ENCODE measurements around the gene RGMB.

Gene RGMB

GRCh38 chr5:98771382-98772109 lies 1.9 kb upstream of the RGMB start:
- no peak overlapping the region for H3K27ac ChIP-seq (ENCODE audit: insufficient read depth in 1 of 2, low read depth in 1 of 2, low read length in 2 of 2, poor library complexity in 1 of 2, severe bottlenecking in 2 of 2)
- WGBS (ENCODE audit: insufficient coverage), result 1% methylated on average over 13 of the region's 18 CpGs
- peaks cover 22 to 59% (median 58%) of the 10 kb centered on the region in 4 experiments for H3K4me1 ChIP-seq (ENCODE audit: control extremely low read depth in 1 of 4, control insufficient read depth in 4 of 4, insufficient read depth in 4 of 4, low read length in 3 of 4)
- DNase-seq, result peak; percentile 88 to 92 (median 91)
- no peaks in the 10 kb centered on the region for H3K36me3 ChIP-seq (ENCODE audit: control insufficient read depth in 4 of 4, insufficient read depth in 4 of 4, low read length in 3 of 4)
- peak overlapping the region in 6 of 7 experiments; percentile 59 to 84 (median 72) for H3K4me3 ChIP-seq (ENCODE audit: control insufficient read depth in 1 of 7, extremely low read depth in 1 of 7, insufficient read depth in 4 of 7, low read depth in 2 of 7, low read length in 6 of 7)
- ChIA-PET POLR2A (no interaction called here), CTCF (interaction anchor here (0.6 to 5.2 kb wide), 7 partner anchors 9 to 570 kb away, joined by 3 to 31 read pairs (median 3); no protein-coding TSS in a partner anchor)
- peaks cover 0 to 2% (median 0%) of the 10 kb centered on the region in 5 experiments for H3K9me3 ChIP-seq (ENCODE audit: control extremely low read depth in 1 of 5, control insufficient read depth in 4 of 5, insufficient read depth in 2 of 5, low read depth in 1 of 5, low read length in 4 of 5)
- peaks cover 14 to 98% (median 54%) of the 10 kb centered on the region in 5 experiments for H3K27me3 ChIP-seq (replicated peaks in 2 of 5; ENCODE audit: control insufficient read depth in 4 of 5, insufficient read depth in 5 of 5, low read length in 4 of 5)

DNA sequence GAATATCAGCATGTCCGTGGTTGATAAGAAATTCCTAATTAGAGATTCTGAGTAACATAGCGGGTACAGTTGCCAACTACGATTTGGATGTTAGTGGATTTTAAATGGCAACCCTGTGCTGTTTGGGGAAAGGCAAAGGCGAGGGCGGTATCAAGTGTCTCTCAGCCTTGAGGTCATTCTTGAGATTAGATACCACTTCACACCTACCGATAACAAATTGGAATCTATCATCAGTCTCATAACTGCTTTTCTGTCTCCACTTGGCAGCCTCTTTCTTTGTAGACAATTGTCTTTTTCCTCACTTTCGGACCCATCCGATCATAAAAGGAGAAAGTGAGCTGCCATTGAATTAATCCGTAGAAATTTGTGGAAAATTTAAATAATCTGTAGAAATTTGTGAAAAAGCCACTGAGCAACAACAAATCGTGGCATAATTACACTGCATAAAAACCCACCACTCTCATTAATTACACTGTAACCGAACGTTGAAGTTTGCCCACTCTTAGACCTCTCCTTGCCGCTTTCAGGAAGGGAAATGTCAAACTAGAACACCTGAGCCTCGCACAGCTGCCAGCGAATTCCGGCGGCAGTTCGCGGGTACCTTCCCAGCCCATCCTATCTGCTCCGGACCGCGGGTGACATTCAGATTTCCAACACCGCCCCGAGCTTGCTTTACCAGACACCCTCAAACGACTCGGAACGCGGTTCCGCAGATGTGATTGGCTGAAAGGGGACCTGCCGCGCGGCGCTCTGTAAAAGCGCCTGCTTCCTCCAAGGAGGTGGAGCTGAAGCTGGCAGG lies 849 bp upstream of the RGMB start:
- ChIA-PET CTCF (interaction anchor here (0.6 to 5.2 kb wide), 4 partner anchors 8 to 571 kb away, joined by 3 to 31 read pairs (median 3); no protein-coding TSS in a partner anchor), POLR2A (no interaction called here)
- 14% methylated on average over 27 of the region's 34 CpGs for WGBS (ENCODE audit: insufficient coverage)
- Histone ChIP-seq H3K4me3 (ENCODE audit: control insufficient read depth in 1 of 7, extremely low read depth in 1 of 7, insufficient read depth in 4 of 7, low read depth in 2 of 7, low read length in 6 of 7) (peak overlapping the region in 6 of 7 experiments; percentile 39 to 80 (median 61)), H3K4me1 (ENCODE audit: control extremely low read depth in 1 of 4, control insufficient read depth in 4 of 4, insufficient read depth in 4 of 4, low read length in 3 of 4) (peaks cover 22 to 59% (median 58%) of the 10 kb centered on the region in 4 experiments), H3K36me3 (ENCODE audit: control insufficient read depth in 4 of 4, insufficient read depth in 4 of 4, low read length in 3 of 4) (no peaks in the 10 kb centered on the region), H3K27ac (ENCODE audit: insufficient read depth in 1 of 2, low read depth in 1 of 2, low read length in 2 of 2, poor library complexity in 1 of 2, severe bottlenecking in 2 of 2) (no peak overlapping the region), H3K9me3 (ENCODE audit: control extremely low read depth in 1 of 5, control insufficient read depth in 4 of 5, insufficient read depth in 2 of 5, low read depth in 1 of 5, low read length in 4 of 5) (peaks cover 0 to 2% (median 0%) of the 10 kb centered on the region in 5 experiments), H3K27me3 (replicated peaks in 2 of 5; ENCODE audit: control insufficient read depth in 4 of 5, insufficient read depth in 5 of 5, low read length in 4 of 5) (peaks cover 15 to 98% (median 54%) of the 10 kb centered on the region in 5 experiments)
- peak in 2 of 3 donors; percentile 46 to 53 for DNase-seq

DNA sequence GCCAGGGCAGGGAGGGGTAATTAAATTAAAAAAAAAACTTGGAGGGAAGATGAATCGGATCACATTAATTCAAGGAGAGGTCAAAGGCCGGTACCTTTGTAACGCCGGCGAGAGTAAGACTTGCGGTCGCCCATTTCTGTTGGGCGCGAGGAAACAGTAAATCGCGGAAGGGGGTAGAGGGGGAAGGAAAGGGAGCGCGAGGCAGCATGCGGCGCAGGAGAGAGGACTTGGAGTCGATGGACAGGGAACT lies 324 bp upstream of the RGMB start:
- H3K27ac ChIP-seq (ENCODE audit: insufficient read depth in 1 of 2, low read depth in 1 of 2, low read length in 2 of 2, poor library complexity in 1 of 2, severe bottlenecking in 2 of 2), result no peak overlapping the region
- DNase-seq, result no peak
- peaks cover 14 to 98% (median 51%) of the 10 kb centered on the region in 5 experiments for H3K27me3 ChIP-seq (replicated peaks in 2 of 5; ENCODE audit: control insufficient read depth in 4 of 5, insufficient read depth in 5 of 5, low read length in 4 of 5)
- 0% methylated on average over 16 of the region's 16 CpGs for WGBS (ENCODE audit: insufficient coverage)
- CTCF ChIA-PET, result interaction anchor here (1.5 kb wide), 1 partner anchor 13 kb away, joined by 3 read pairs; no protein-coding TSS in a partner anchor
- H3K9me3 ChIP-seq (ENCODE audit: control extremely low read depth in 1 of 5, control insufficient read depth in 4 of 5, insufficient read depth in 2 of 5, low read depth in 1 of 5, low read length in 4 of 5), result peaks cover 0 to 2% (median 0%) of the 10 kb centered on the region in 5 experiments
- POLR2A ChIA-PET, result no interaction called here
- H3K36me3 ChIP-seq (ENCODE audit: control insufficient read depth in 4 of 4, insufficient read depth in 4 of 4, low read length in 3 of 4), result no peaks in the 10 kb centered on the region
- H3K4me3 ChIP-seq (ENCODE audit: control insufficient read depth in 1 of 7, extremely low read depth in 1 of 7, insufficient read depth in 4 of 7, low read depth in 2 of 7, low read length in 6 of 7), result peak overlapping the region in 6 of 7 experiments; percentile 39 to 80 (median 61)
- H3K4me1 ChIP-seq (ENCODE audit: control extremely low read depth in 1 of 4, control insufficient read depth in 4 of 4, insufficient read depth in 4 of 4, low read length in 3 of 4), result peaks cover 22 to 59% (median 57%) of the 10 kb centered on the region in 4 experiments

GRCh38 chr5:98774192-98775033 lies 950 bp downstream of the RGMB start:
- Histone ChIP-seq H3K36me3 (ENCODE audit: control insufficient read depth in 4 of 4, insufficient read depth in 4 of 4, low read length in 3 of 4) (no peaks in the 10 kb centered on the region), H3K4me1 (ENCODE audit: control extremely low read depth in 1 of 4, control insufficient read depth in 4 of 4, insufficient read depth in 4 of 4, low read length in 3 of 4) (peaks cover 22 to 46% (median 44%) of the 10 kb centered on the region in 4 experiments), H3K27me3 (replicated peaks in 2 of 5; ENCODE audit: control insufficient read depth in 4 of 5, insufficient read depth in 5 of 5, low read length in 4 of 5) (peaks cover 14 to 96% (median 49%) of the 10 kb centered on the region in 5 experiments), H3K9me3 (ENCODE audit: control extremely low read depth in 1 of 5, control insufficient read depth in 4 of 5, insufficient read depth in 2 of 5, low read depth in 1 of 5, low read length in 4 of 5) (peaks cover 0 to 2% (median 0%) of the 10 kb centered on the region in 5 experiments), H3K4me3 (ENCODE audit: control insufficient read depth in 1 of 7, extremely low read depth in 1 of 7, insufficient read depth in 4 of 7, low read depth in 2 of 7, low read length in 6 of 7) (peak overlapping the region; percentile 50 to 80 (median 68)), H3K27ac (ENCODE audit: insufficient read depth in 1 of 2, low read depth in 1 of 2, low read length in 2 of 2, poor library complexity in 1 of 2, severe bottlenecking in 2 of 2) (no peak overlapping the region)
- DNase-seq, result peak; percentile 21 to 63 (median 52)
- ChIA-PET CTCF (interaction anchor here (0.7 kb wide), 1 partner anchor 22 kb away, joined by 3 read pairs; no protein-coding TSS in a partner anchor), POLR2A (interaction anchor here (0.7 kb wide), 1 partner anchor 20 kb away, joined by 3 read pairs; no protein-coding TSS in a partner anchor)
- WGBS (ENCODE audit: insufficient coverage), result 1% methylated on average over 58 of the region's 64 CpGs

DNA sequence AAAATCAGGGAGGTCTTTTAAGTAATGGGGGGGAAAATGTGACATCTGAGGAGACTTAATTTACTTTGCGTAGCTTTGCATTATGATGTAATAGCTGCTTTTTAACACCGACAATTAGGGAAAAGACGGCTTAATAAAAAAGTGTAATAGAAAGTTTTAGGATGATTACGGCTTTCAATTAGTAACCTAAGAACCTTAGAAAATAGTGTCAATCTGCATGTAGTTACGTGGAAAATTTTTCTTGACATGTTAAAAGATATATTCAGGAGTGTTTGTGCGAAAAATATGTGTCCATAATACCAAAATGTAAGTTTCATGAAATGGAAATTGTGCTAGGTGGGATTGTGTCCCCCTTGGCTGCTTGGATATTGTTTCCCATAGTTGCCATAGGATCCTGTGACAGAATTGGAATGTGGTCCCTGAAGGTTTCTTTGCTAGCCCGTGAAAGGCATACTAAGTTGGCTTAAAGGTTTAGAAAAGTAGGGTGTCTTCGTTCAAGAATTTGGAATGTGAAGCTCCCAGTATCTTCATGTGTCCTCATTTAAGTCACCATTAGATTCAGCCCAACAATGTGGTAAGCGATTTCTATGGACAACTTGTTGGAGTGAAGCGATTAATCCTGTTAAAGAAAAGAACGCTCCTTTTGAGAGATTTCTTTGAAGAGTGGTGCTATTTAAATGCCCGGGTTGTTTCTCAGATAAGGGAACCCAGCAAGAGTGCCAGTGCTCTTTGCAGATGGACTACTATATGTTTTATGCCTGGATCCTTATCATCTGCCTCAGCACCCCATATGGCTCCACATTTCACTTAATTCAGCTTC lies 2.0 kb downstream of the RGMB start:
- H3K27ac ChIP-seq (ENCODE audit: insufficient read depth in 1 of 2, low read depth in 1 of 2, low read length in 2 of 2, poor library complexity in 1 of 2, severe bottlenecking in 2 of 2), result no peak overlapping the region
- H3K4me3 ChIP-seq (ENCODE audit: control insufficient read depth in 1 of 7, extremely low read depth in 1 of 7, insufficient read depth in 4 of 7, low read depth in 2 of 7, low read length in 6 of 7), result no peak overlapping the region
- CTCF ChIA-PET, result no interaction called here
- peak in 1 of 3 donors; percentile 1 for DNase-seq
- no peaks in the 10 kb centered on the region for H3K36me3 ChIP-seq (ENCODE audit: control insufficient read depth in 4 of 4, insufficient read depth in 4 of 4, low read length in 3 of 4)
- 78% methylated on average over 10 of the region's 12 CpGs for WGBS (ENCODE audit: insufficient coverage)
- peaks cover 14 to 91% (median 43%) of the 10 kb centered on the region in 5 experiments for H3K27me3 ChIP-seq (replicated peaks in 2 of 5; ENCODE audit: control insufficient read depth in 4 of 5, insufficient read depth in 5 of 5, low read length in 4 of 5)
- H3K9me3 ChIP-seq (ENCODE audit: control extremely low read depth in 1 of 5, control insufficient read depth in 4 of 5, insufficient read depth in 2 of 5, low read depth in 1 of 5, low read length in 4 of 5), result peaks cover 0 to 2% (median 0%) of the 10 kb centered on the region in 5 experiments
- POLR2A ChIA-PET, result no interaction called here
- peaks cover 22 to 36% (median 34%) of the 10 kb centered on the region in 4 experiments for H3K4me1 ChIP-seq (ENCODE audit: control extremely low read depth in 1 of 4, control insufficient read depth in 4 of 4, insufficient read depth in 4 of 4, low read length in 3 of 4)

GRCh38 chr5:98776066-98776705 lies 2.7 kb downstream of the RGMB start:
- Histone ChIP-seq H3K36me3 (ENCODE audit: control insufficient read depth in 4 of 4, insufficient read depth in 4 of 4, low read length in 3 of 4) (no peaks in the 10 kb centered on the region), H3K9me3 (ENCODE audit: control extremely low read depth in 1 of 5, control insufficient read depth in 4 of 5, insufficient read depth in 2 of 5, low read depth in 1 of 5, low read length in 4 of 5) (peaks cover 0 to 2% (median 0%) of the 10 kb centered on the region in 5 experiments), H3K27ac (ENCODE audit: insufficient read depth in 1 of 2, low read depth in 1 of 2, low read length in 2 of 2, poor library complexity in 1 of 2, severe bottlenecking in 2 of 2) (no peak overlapping the region), H3K4me1 (ENCODE audit: control extremely low read depth in 1 of 4, control insufficient read depth in 4 of 4, insufficient read depth in 4 of 4, low read length in 3 of 4) (peaks cover 15 to 28% (median 26%) of the 10 kb centered on the region in 4 experiments), H3K27me3 (replicated peaks in 2 of 5; ENCODE audit: control insufficient read depth in 4 of 5, insufficient read depth in 5 of 5, low read length in 4 of 5) (peaks cover 14 to 84% (median 41%) of the 10 kb centered on the region in 5 experiments), H3K4me3 (ENCODE audit: control insufficient read depth in 1 of 7, extremely low read depth in 1 of 7, insufficient read depth in 4 of 7, low read depth in 2 of 7, low read length in 6 of 7) (no peak overlapping the region)
- WGBS (ENCODE audit: insufficient coverage), result 100% methylated on average over 4 of the region's 7 CpGs
- CTCF ChIA-PET, result no interaction called here
- POLR2A ChIA-PET, result no interaction called here
- DNase-seq, result peak in 1 of 3 donors; percentile 2
